AG09309 (cell line): ENCODE data around the gene PRMT2.

Source experiments
- DNase-seq: peaks from one replicate; pipeline ENCODE4 v3.0.0-alpha.2; 2010; ENCODE audit warnings: low read depth
- H3K4me3 ChIP-seq: 2 replicates; pipeline ENCODE4 v1.5.1; 2011; ENCODE audit warnings: mild to moderate bottlenecking, low read depth, low read length, moderate library complexity; ENCODE audit not compliant: control insufficient read depth
- CTCF ChIP-seq: IDR thresholded peaks from 2 replicates; pipeline ENCODE4 v1.5.1; 2011; ENCODE audit warnings: mild to moderate bottlenecking, low read depth, low read length, inconsistent platforms; ENCODE audit not compliant: insufficient read depth, control insufficient read depth; ENCODE audit errors: missing control alignments

The PRMT2 gene

GRCh38 chr21:46649356-46649755 is 13.9 kb downstream of the PRMT2 start:
- DNase-seq = no peak
- H3K4me3 ChIP-seq = no peak overlapping the region
- no peak for TF ChIP-seq CTCF

- no peak for DNase-seq
- no peak overlapping the region for H3K4me3 ChIP-seq
- TF ChIP-seq CTCF = no peak
These were observed 15.1 kb downstream of the PRMT2 start for GRCh38 chr21:46650476-46651098.

GRCh38 chr21:46651121-46651520 is 15.6 kb downstream of the PRMT2 start:
- H3K4me3 ChIP-seq = no peak overlapping the region

DNA sequence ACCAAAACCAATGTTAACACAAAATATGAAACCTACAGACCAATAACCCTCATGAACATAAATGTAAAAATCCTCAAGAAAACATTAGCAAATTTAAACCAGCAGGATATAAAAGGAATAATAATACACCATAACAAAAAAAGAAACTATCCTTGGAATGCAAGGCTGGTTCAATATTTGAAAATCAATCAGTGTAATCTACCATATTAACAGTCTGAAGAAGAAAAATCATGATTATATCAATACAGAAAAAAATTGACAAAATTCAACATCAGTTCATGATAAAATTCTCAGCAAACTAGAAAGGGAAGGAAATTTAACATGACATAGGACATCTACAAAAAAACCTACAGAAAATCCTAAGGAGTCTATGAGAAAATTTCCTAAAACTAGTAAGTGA is 19.8 kb downstream of the PRMT2 start:
- H3K4me3 ChIP-seq = no peak overlapping the region
- no peak for TF ChIP-seq CTCF
- no peak for DNase-seq

More at GRCh38 chr21:46651121-46651520, 15.6 kb downstream of the PRMT2 start:
- no peak for DNase-seq
- no peak for TF ChIP-seq CTCF

DNA sequence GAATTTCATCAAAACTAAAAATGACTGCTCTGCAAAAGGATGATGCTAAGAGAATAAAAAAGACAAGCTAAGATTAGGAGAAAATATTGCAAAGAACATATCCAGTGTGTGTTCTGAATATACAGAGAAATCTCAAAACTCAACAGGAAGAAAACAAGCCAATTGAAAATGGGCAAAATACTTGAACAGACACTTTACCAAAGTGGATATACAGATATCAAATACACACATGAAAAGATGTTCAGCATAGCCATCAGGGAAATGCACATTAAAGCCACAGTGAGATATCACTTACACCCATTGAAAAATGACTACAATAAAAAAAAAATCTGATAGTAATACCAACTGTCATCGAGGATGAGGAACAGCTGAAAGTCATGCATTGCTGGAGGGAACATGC is 21.3 kb downstream of the PRMT2 start:
- H3K4me3 ChIP-seq = no peak overlapping the region
- no peak for DNase-seq
- TF ChIP-seq CTCF = no peak

GRCh38 chr21:46660505-46660904 is 25.0 kb downstream of the PRMT2 start:
- TF ChIP-seq CTCF = no peak
- DNase-seq = no peak
- H3K4me3 ChIP-seq = no peak overlapping the region

- no peak overlapping the region for H3K4me3 ChIP-seq
- TF ChIP-seq CTCF = peak; percentile 68
- peak; percentile 43 for DNase-seq
These were observed 25.7 kb downstream of the PRMT2 start for GRCh38 chr21:46661211-46661625.
